Lower leg skin (tissue), 4 donors: Measurements from ENCODE around the gene CNTRL. TPM values are rescaled to one million over a fixed set of nuclear protein-coding genes. Genes with fewer than 3 reads are reported as not detected.
"Not testable (repeated sequence)": the region's sequence is repeated elsewhere in the genome, so short reads cannot be mapped to it uniquely, and the experiment has no call there.

Experiments used
- DNase-seq, 2 donors: peaks; one replicate each; pipeline ENCODE4 v3.0.0-alpha.2; 2019; ENCODE audit warnings: low spot score in 2 of 2
- H3K4me3 ChIP-seq: fragments of 200-600 bp; sonication (generic); 2 replicates; pipeline ENCODE4 v1.5.1; 2017; ENCODE audit warnings: mild to moderate bottlenecking, low read depth; ENCODE audit not compliant: poor library complexity, severe bottlenecking
- POLR2A ChIP-seq, 2 donors: fragments of 450-650 bp; IDR thresholded peaks; one replicate each; pipeline ENCODE4 v1.6.1; 2016 to 2017; ENCODE audit warnings: antibody characterized with exemption in 2 of 2, mild to moderate bottlenecking in 1 of 2, moderate library complexity in 1 of 2
- WGBS, 2 donors: methylation state at CpG; one replicate each; pipeline ENCODE4 v1.1.5; 2018; 5-methylcytosine and 5-hydroxymethylcytosine counted together
- intact Hi-C: fragments of 100-400 bp; cut with DNase I; formaldehyde crosslinking; loops from one replicate; pipeline ENCODE4 v1.15.0; 2023; ENCODE audit warnings: low total_unique reads
- total RNA-seq, 4 donors: library from RNA; depleted of rRNA; stranded (reverse); fragments of >200 nt; gene quantifications; one replicate each; pipeline ENCODE4 v1.1.0, GENCODE V29; 2016
- TF ChIP-seq, protein P1 (sequence below), 3 donors: fragments of 450-650 bp; IDR thresholded peaks; one replicate each; pipeline ENCODE4 v1.5.1; 2016; ENCODE audit warnings: antibody characterized with exemption in 3 of 3, mild to moderate bottlenecking in 3 of 3, moderate library complexity in 2 of 3

Gene CNTRL
- total RNA-seq, 4 donors from 2014 or later, result 7.7 to 11.4 (median 9.0) TPM

DNA sequence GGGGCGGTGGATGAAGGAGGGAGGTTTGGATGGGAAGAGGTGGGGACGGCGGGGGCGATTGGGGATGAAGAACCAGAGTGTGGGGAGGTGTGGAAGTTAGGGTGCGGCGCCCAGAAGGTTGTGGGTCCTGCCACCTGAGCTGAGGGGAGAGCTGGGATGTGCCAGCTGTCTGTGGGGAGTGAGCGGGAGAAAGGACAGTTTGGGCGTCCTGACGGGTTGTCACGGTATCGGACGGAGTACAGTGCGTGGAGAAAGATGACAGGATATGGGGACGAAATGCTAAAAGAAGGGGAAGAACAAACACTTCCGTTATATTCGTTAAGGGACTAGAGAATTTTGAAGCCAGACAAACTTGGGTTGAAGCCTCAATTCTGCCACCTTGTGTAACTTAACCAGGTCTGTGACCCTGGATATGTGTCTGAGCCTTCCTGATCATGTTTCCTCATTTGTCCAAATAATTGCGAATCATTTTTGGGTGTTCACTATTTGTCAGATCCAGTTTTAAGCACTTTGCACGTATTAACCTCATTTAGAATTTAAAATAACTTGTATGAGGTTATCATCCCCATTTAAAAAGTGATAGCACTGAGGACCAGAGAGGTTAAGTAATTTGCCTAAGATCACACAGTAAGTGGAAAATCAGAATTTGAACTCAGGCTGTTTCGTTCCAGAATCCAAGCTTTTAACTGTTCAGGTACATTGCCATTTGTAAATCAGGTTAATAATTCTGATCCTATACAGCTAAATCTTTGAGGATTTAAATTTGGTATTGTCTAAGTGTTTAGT lies 689 bp downstream of the CNTRL start:
- intact Hi-C loops, result loop anchor here (10.0 kb wide), 1 partner anchor 91 kb away; no protein-coding TSS in a partner anchor
- TF ChIP-seq, protein P1, sequence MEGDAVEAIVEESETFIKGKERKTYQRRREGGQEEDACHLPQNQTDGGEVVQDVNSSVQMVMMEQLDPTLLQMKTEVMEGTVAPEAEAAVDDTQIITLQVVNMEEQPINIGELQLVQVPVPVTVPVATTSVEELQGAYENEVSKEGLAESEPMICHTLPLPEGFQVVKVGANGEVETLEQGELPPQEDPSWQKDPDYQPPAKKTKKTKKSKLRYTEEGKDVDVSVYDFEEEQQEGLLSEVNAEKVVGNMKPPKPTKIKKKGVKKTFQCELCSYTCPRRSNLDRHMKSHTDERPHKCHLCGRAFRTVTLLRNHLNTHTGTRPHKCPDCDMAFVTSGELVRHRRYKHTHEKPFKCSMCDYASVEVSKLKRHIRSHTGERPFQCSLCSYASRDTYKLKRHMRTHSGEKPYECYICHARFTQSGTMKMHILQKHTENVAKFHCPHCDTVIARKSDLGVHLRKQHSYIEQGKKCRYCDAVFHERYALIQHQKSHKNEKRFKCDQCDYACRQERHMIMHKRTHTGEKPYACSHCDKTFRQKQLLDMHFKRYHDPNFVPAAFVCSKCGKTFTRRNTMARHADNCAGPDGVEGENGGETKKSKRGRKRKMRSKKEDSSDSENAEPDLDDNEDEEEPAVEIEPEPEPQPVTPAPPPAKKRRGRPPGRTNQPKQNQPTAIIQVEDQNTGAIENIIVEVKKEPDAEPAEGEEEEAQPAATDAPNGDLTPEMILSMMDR (IDR thresholded peaks at IDR 0.05), result no peak
- TF ChIP-seq POLR2A (IDR thresholded peaks at IDR 0.05), result no peak
- DNase-seq, result no peak
- WGBS, 2 donors, result 5% methylated on average over 19 of the region's 19 CpGs
- H3K4me3 ChIP-seq, result peak overlapping the region; percentile 65

DNA sequence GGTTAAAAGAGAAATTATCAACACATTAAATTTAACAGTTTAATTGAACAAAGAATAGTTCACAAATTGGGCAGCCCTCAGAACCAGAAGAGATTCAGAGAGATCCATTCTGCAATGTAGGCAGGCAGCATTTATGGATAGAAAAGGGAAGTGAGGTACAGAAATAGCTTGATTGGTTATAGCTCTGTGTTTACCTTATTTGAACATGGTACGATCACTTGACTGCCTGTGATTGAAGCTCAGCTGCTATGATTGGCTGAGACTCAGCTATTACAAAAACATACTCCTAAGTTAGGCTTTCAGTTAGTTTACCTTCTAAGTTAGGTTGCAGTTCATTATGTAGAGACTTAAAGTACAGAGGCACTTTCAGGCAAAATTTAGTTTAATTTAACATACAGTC lies 7.3 kb downstream of the CNTRL start:
- no peak for DNase-seq
- TF ChIP-seq POLR2A (IDR thresholded peaks at IDR 0.05), result no peak
- TF ChIP-seq, protein P1 (IDR thresholded peaks at IDR 0.05), result no peak
- H3K4me3 ChIP-seq, result no peak overlapping the region
- intact Hi-C loops, result no loop called here
- 83 to 85% methylated on average over 1 of the region's 1 CpG for WGBS, 2 donors

DNA sequence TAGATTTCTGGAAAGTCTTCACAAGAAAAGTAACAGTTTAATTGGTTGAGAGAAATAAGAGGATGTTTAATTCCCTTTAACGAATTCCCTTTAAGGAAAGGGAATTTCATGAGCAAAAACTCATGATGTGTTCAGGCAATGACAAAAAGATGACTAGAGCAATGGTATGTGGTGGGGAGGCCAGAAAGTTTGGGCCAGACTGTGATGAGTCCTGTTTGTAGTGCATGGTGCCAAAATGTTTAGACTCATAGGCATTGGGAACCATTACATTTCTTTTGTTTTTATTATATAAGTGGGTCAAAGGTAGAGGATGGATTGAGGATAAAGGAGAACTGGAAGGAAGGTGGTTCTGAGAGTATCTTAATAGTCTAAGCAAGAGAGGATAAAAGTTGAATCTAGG lies 10.9 kb downstream of the CNTRL start:
- WGBS, 2 donors, result 79 to 93% methylated on average over 1 of the region's 1 CpG
- TF ChIP-seq POLR2A (IDR thresholded peaks at IDR 0.05), result no peak
- TF ChIP-seq, protein P1 (IDR thresholded peaks at IDR 0.05), result no peak
- DNase-seq, result no peak
- no peak overlapping the region for H3K4me3 ChIP-seq
- intact Hi-C loops, result no loop called here

DNA sequence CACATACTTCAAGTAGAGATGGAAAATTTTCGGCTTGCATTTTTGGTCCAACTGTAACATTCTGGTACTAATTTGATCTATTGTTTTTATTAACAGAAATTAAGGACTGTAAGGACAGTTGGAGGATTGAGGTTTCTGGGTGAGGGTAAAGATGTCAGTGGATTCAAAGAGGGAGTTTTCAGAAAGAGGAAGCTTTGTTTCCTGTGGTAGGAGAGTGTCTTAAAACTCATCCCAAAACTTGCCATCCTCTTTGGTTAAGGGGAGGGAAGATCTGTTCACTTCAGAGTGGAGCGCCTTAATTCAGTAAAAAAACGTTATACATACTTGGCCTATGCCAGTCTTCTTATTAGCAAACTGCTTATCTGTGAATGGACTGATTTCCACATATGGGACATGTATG lies 13.8 kb downstream of the CNTRL start:
- H3K4me3 ChIP-seq, result no peak overlapping the region
- intact Hi-C loops, result no loop called here
- 79 to 81% methylated on average over 3 of the region's 3 CpGs for WGBS, 2 donors
- DNase-seq, result no peak
- TF ChIP-seq, protein P1 (IDR thresholded peaks at IDR 0.05), result no peak
- TF ChIP-seq POLR2A (IDR thresholded peaks at IDR 0.05), result no peak

DNA sequence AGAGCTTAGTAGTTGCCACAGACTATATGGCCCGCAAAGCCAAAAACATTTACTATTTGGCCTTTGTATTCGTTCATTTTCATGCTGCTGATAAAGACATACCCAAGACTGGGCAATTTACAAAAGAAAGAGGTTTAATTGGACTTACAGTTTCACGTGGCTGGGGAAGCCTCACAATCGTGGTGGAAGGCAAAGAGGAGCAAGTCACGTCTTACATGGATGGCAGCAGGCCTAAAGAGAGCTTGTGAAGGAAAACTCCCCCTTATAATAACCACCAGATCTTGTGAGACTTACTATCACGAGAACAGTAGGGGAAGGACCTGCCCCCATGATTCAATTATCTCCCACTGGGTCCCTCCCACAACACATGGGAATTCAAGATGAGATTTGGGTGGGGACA lies 16.0 kb downstream of the CNTRL start:
- DNase-seq, intact Hi-C loops, H3K4me3 ChIP-seq: not testable (repeated sequence)
- 90 to 91% methylated on average over 6 of the region's 6 CpGs for WGBS, 2 donors

GRCh38 chr9:121095057-121095456 lies 20.3 kb downstream of the CNTRL start:
- intact Hi-C loops, result no loop called here
- DNase-seq, result no peak
- no peak overlapping the region for H3K4me3 ChIP-seq
- no peak for TF ChIP-seq POLR2A (IDR thresholded peaks at IDR 0.05)
- TF ChIP-seq, protein P1 (IDR thresholded peaks at IDR 0.05), result no peak
